ENCODE data around the gene CBX4.

CBX4 gene

GRCh38 chr17:79786930-79787643 lies 52.2 kb downstream of the CBX4 start:
- DNase-seq (ENCODE audit: low read depth in 2 of 2), result no peak

- no peak for DNase-seq (ENCODE audit: low read depth in 2 of 2)
Measured at GRCh38 chr17:79785900-79786810, 53.1 kb downstream of the CBX4 start.

GRCh38 chr17:79785017-79785899 lies 54.0 kb downstream of the CBX4 start:
- no peak for DNase-seq (ENCODE audit: low read depth in 2 of 2)

- DNase-seq (ENCODE audit: low read depth in 2 of 2), result no peak
Measured at GRCh38 chr17:79784353-79785016, 54.8 kb downstream of the CBX4 start.

GRCh38 chr17:79783891-79784290 lies 55.3 kb downstream of the CBX4 start:
- no peak for DNase-seq (ENCODE audit: low read depth in 2 of 2)

All from stimulated activated CD4-positive, alpha-beta T cell treated with anti-CD3 and anti-CD28 coated beads, Interleukin-15, amount 100 ng/mL, for 48 hours (primary cell).